Spleen (tissue), 7 donors: Measurements from ENCODE around the gene TRPC6.

Experiments
- POLR2AphosphoS5 ChIP-seq, 3 donors: sonication (generic); formaldehyde crosslinking; IDR thresholded peaks; one replicate each; pipeline ENCODE4 v1.5.1; 2017; ENCODE audit warnings: antibody characterized with exemption in 3 of 3
- TF ChIP-seq, protein P1 (sequence below), 11 experiments: fragments of 200-600 bp in 7 of 11; fragments of 450-650 bp in 4 of 11; sonication (generic) in 4 of 11; IDR thresholded peaks in 8 of 11; conservative IDR thresholded peaks in 3 of 11; 1 replicate in 7 of 11; 2 replicates in 4 of 11; pipeline versions ENCODE4 v1.4.0 to v1.8.0; 2016 to 2021; ENCODE audit warnings: antibody characterized with exemption in 11 of 11, inconsistent platforms in 4 of 11, mild to moderate bottlenecking in 1 of 11
- donor health status: DM: no; HTN: no; CAD: no; lungs with moderate emphysema.
- donor health status: DM: no; HTN: no; CAD: no.
- donor health status: DM: no; HTN: no; CAD: no.

DNA sequence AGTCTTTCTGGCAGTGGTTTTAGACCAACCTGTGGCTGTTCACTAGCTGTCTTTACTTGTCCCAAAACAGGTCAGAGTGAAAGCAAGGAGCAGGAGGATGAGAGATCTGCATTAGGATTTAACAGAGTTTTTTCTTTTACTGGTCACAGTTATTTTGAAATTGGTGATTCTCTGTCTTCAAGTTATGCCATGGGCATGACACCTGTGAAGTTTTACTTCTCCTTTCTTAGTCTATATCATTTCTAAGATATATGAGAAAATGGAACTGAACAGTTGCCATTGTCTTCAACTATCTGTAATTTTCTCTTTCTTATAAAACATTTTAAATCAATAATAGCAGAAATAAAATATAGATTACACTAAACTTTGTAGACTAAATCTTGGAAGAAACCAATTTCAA lies 60.6 kb downstream of the TRPC6 start:
- TF ChIP-seq, protein P1, sequence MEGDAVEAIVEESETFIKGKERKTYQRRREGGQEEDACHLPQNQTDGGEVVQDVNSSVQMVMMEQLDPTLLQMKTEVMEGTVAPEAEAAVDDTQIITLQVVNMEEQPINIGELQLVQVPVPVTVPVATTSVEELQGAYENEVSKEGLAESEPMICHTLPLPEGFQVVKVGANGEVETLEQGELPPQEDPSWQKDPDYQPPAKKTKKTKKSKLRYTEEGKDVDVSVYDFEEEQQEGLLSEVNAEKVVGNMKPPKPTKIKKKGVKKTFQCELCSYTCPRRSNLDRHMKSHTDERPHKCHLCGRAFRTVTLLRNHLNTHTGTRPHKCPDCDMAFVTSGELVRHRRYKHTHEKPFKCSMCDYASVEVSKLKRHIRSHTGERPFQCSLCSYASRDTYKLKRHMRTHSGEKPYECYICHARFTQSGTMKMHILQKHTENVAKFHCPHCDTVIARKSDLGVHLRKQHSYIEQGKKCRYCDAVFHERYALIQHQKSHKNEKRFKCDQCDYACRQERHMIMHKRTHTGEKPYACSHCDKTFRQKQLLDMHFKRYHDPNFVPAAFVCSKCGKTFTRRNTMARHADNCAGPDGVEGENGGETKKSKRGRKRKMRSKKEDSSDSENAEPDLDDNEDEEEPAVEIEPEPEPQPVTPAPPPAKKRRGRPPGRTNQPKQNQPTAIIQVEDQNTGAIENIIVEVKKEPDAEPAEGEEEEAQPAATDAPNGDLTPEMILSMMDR (IDR thresholded peaks at IDR 0.05 in 8 of 11, conservative IDR thresholded peaks at IDR 0.05 in 3 of 11): no peak
- TF ChIP-seq POLR2AphosphoS5 (IDR thresholded peaks at IDR 0.05): no peak
